K562 (cell line): ENCODE measurements around the gene ZNF665. TPM values are rescaled to one million over a fixed set of nuclear protein-coding genes. Genes with fewer than 3 reads are reported as not detected.
A peak's percentile ranks its signal among the peaks of the same experiment; 100 is the strongest.

Experiments
- E2F8 ChIP-seq: fragments of 450-650 bp; IDR thresholded peaks from 2 replicates; pipeline ENCODE4 v1.7.1; 2018; ENCODE audit warnings: mild to moderate bottlenecking, low read depth; ENCODE audit not compliant: partially characterized antibody
- GABPA ChIP-seq: fragments of 200-800 bp; sonication (Bioruptor generic); conservative IDR thresholded peaks from 2 replicates; pipeline ENCODE4 v1.6.1; 2016; ENCODE audit warnings: low read depth, missing genetic modification characterization, missing compliant biosample characterization
- IRF1 ChIP-seq: sonication (generic); formaldehyde crosslinking; IDR thresholded peaks from 2 replicates; pipeline ENCODE4 v1.8.0; 2022; ENCODE audit warnings: missing genetic modification reagents, mild to moderate bottlenecking, borderline replicate concordance
- JUN ChIP-seq, 2 experiments: sonication (generic) in 1 of 2; formaldehyde crosslinking in 1 of 2; IDR thresholded peaks; 2 replicates each; pipeline versions ENCODE4 v1.6.1 to v1.8.0; 2012 to 2022; ENCODE audit warnings: borderline replicate concordance in 2 of 2, mild to moderate bottlenecking in 2 of 2, improper control_type of control experiment in 1 of 2, low read depth in 1 of 2, low read length in 1 of 2, missing genetic modification reagents in 1 of 2
- LARP7 ChIP-seq: fragments of 450-650 bp; IDR thresholded peaks from 2 replicates; pipeline ENCODE4 v1.6.1; 2016
- NBN ChIP-seq: fragments of 450-650 bp; IDR thresholded peaks from 2 replicates; pipeline ENCODE4 v1.6.1; 2016; ENCODE audit warnings: low read depth, mild to moderate bottlenecking
- SP2 ChIP-seq: IDR thresholded peaks from 2 replicates; pipeline ENCODE4 v1.6.1; 2011; ENCODE audit warnings: mild to moderate bottlenecking, low read depth, low read length, moderate library complexity; ENCODE audit not compliant: poor library complexity, severe bottlenecking; ENCODE audit errors: extremely low read depth
- STAT5B ChIP-seq: fragments of 250-450 bp; sonication (Bioruptor Pico); IDR thresholded peaks from 2 replicates; pipeline ENCODE4 v1.8.0; 2021; ENCODE audit warnings: mild to moderate bottlenecking, inconsistent platforms
- TAF15 ChIP-seq: fragments of 200-400 bp; formaldehyde crosslinking; IDR thresholded peaks from 2 replicates; pipeline ENCODE4 v1.6.1; 2017; ENCODE audit warnings: mild to moderate bottlenecking, low read depth, low read length, moderate library complexity
- TAF9B ChIP-seq: fragments of 450-650 bp; IDR thresholded peaks from 2 replicates; pipeline ENCODE4 v1.6.1; 2018; ENCODE audit warnings: mild to moderate bottlenecking; ENCODE audit not compliant: partially characterized antibody
- TBP ChIP-seq: optimal IDR thresholded peaks from 2 replicates; pipeline ENCODE3; 2011; ENCODE audit warnings: low read depth, low read length, improper control_type of control experiment
- ZBTB40 ChIP-seq, 2 experiments: fragments of 450-650 bp in 1 of 2; sonication (generic) in 1 of 2; formaldehyde crosslinking in 1 of 2; IDR thresholded peaks; 2 replicates each; pipeline versions ENCODE4 v1.7.1 to v1.9.0; 2016 to 2022; ENCODE audit warnings: inconsistent platforms in 1 of 2, mild to moderate bottlenecking in 1 of 2, missing genetic modification reagents in 1 of 2
- polyA plus RNA-seq, 8 experiments: library from polyadenylated mRNA; depleted of rRNA in 4 of 8; stranded (reverse) in 5 of 8; unstranded in 3 of 8; fragments of >200 nt; fragmentation: Nextera tagmentation in 2 of 8; fragmentation: Illumina TruSeq in 1 of 8; extraction: Ambion mirVana in 2 of 8; extraction: Trizol in 1 of 8; gene quantifications; 2 replicates each; pipeline versions ENCODE4 v1.2.1 to v1.2.3, GENCODE V29; 2011 to 2014; ENCODE audit warnings: inconsistent platforms in 1 of 8, missing spikeins in 1 of 8
- total RNA-seq, 7 experiments: library from RNA; depleted of rRNA in 6 of 7; stranded (reverse); fragments of >200 nt in 6 of 7; fragmentation: Illumina TruSeq in 2 of 7; extraction: Trizol in 2 of 7; gene quantifications; 2 replicates each; pipeline versions ENCODE4 v1.2.1 to v1.2.3, GENCODE V29; 2011 to 2021; ENCODE audit warnings: low replicate concordance in 1 of 7

Gene ZNF665
- total and polyA plus RNA-seq, 9 of the 15 experiments (the other 6 are each of a cell fraction or from before 2014, with no cell fraction given) = 1.9 to 7.6 (median 2.8) TPM

GRCh38 chr19:53196777-53197396 is 3.7 kb upstream of the ZNF665 start (continued):
- TF ChIP-seq ZBTB40 (IDR thresholded peaks at IDR 0.05) (peak; percentile 41; the same call in 1 of the 2 replicates), ZBTB40 (CRISPR knock-in tag; IDR thresholded peaks at IDR 0.05) (no peak), TAF9B (no peak), STAT5B (CRISPR knock-in tag) (no peak), TAF15 (no peak), SP2 (no peak), IRF1 (CRISPR knock-in tag) (no peak), JUN (IDR thresholded peaks at IDR 0.05; ENCODE audit: borderline replicate concordance, low read depth, low read length) (no peak), JUN (CRISPR knock-in tag; IDR thresholded peaks at IDR 0.05; ENCODE audit: borderline replicate concordance) (no peak), GABPA (tag) (peak; percentile 61), E2F8 (no peak), TBP (no peak), NBN (no peak), LARP7 (no peak)
